ENCODE data around the gene NOTCH3.

NOTCH3 gene

DNA sequence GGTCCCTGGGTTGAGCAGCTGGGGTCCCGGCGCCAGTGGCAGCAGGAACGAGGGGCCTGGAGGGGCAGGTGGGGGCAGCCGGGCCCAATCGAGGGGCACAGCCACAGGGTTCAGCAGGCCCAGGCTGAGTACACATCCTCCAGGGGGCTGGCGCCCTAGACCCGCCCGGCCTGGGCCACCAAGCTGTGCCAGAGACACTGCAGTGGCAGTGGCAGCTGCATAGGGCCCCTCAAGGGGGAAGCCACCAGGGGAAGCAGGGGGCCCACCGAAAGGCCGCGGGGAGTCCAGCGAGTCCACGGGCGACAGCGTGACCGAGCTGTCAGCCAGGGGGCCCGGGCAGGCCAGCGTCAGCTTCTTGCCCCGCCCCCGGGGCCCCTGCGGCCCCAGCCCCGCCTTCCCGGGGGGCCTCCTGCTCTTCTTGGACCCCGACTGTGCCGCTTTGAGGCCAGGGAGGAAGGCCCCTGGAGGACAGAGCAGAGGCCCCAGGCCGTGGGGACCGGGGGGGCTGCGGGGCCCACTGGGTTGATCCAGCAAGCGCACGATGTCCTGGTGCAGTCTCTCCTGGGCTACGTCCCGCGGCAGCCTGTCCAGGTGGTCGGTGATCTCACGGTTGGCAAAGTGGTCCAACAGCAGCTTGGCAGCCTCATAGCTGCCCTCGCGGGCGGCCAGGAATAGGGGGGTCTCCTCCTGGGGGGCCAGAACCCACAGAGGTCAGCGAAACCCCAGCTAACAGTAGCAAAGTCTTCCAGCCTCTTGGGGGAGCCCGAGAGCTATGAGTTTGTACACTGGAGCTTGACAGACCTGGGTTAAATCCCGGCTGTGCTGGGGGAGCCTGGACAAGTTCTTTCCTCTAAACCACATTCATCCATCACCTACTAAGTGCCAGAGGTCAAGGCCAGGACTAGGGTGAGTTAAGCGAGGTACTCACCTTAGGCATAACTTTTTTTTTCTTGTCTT, 39.5 kb downstream of the NOTCH3 start:
- DNase-seq (ENCODE audit: low read depth in 2 of 2), result no peak

DNA sequence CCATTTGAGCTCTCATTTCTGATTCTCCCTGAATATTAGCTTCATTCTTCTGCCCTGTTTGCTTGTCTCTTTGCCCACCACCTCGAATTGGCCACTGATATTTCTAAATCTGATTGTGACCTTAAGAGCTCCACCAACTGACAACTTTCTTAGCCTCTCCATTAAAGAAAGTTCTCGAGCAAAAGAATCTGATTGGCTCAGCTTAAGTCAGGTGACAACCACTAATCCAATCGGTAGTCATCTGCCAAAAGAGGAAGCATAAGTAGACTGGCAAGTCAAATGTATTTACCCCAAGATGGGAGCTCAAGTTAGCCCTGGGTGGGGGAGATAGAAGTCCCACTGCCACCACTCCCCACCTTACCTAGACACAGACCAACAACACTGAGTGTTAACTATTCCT, 41.5 kb downstream of the NOTCH3 start:
- DNase-seq (ENCODE audit: low read depth in 2 of 2), result no peak

DNA sequence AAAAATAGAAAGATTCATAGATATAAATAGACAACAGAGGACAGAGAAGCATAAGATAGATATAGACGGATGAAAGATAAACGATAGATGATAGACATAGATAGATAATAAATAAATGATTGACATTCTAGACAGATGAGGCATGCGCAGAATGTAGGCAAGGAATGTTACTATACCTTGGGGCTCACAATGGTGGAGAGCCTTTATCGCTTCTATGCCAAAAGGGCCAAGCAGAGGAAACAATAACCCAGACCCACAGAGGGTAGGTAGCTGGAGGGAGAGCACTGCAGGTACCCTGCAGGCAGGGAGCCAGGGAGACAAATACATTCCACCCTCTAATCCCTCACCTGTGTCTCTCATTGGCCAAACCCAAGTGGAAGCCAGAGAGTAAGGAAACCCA, 44.4 kb downstream of the NOTCH3 start:
- no peak for DNase-seq (ENCODE audit: low read depth in 2 of 2)

DNA sequence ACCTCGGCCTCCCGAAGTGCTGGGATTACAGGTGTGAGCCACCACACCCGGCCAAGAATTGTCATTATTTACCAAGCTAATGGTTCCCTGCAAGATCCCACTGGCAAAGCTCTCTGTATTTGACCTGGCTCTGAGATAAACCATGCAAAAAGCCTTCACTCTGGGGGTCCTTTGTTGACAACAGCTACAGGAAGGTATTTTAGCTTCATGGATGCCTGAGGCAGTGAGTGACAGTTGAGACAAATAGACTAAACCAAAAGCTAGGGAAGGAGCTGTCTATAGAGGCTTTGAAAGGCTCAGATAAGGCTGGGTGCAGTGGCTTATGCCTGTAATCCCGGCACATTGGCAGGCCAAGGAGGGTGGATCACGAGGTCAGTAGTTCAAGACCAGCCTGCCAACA, 45.5 kb downstream of the NOTCH3 start:
- DNase-seq (ENCODE audit: low read depth in 2 of 2), result no peak

DNA sequence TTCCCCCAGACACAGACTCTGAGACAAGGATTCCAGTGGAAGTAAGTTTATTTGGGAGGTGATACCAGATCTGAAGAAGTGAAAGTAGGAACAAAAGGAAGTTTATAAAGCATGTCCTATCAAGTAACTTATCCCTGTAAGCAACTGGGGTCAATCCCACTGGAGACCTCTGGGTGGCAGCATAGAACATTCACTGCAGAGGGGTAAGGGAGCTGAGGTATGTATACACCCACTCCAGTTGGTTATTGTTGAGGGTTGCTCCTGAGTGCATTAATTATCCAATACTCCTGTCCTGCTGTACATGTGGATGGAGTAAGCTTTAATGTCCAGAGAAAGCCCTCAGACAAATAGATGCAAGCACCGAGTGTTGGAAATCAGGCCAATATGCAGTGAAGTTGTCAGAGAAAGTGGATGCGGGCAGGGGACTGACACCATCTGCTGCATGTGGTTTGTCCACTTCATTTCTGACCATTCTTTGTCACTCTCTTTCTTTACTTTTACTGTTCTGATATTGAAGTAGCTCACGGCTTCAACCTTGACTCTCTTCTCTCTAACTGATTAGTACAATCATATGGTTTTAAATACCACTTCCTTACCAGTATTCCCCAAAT, 46.7 kb downstream of the NOTCH3 start:
- DNase-seq (ENCODE audit: low read depth in 2 of 2), result no peak

DNA sequence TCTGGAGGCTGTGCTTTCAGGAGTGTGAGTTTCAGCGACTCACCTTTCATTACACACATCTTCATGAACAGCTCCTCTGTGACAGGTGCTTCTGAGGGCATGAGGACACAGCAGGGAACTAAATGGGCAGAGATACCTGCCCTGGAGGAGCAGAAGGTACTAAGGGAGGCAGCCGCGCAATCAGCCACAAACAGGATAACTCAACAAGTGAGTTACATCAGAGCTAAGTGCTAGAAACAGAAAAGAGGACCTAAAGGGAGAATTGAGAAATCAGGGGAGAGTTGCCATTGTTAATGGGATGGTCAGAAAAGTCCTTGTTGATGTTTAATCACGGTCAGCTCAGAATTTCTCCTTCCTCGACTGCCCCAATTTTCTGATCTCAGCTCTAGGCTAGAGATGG, 51.1 kb downstream of the NOTCH3 start:
- no peak for DNase-seq (ENCODE audit: low read depth in 2 of 2)

DNA sequence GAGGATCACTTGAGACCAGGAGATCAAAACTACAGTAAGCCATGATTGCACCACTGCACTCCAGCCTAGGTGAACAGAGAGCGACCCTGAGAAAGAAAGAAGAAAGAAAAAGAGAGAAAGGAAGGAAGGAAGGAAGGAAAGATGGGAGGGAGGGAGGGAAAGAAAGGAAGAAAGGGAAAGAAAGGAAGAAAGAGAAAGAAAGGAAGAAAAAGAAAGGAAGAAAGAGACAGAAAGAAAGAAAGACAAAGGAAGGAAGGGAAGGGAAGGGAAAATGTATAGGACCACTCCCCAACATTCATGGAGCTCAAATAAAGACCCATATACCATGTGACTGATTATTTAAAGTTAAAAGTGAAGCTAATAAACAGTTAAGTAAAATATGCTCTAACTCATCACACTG, 53.7 kb downstream of the NOTCH3 start:
- no peak for DNase-seq (ENCODE audit: low read depth in 2 of 2)

DNA sequence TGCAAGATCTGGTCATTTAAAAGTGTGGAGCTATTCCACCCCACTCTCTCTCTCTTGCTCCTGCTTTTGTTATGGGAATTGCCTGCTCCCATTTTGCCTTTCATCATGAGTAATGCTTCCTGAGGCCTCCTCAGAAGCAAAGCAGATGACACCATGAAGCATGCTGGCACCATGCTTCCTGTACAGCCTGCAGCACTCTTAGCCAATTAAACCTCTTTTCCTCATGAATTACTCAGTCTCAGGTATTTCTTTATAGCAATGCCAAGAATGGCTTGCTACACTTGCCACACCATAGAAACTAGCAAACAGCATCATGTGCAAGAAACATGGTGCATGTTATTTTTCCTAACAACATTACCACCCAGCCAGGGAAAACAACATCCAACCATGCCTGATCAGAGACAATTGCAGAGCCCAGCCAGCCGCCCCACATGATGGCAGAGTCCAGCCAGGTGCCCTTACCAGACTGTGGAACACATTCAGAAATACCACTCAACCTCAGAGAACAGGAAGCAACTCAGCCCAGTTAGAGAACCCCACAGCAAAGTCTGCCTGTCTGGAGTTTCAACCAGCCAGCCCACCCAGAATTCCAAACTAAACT, 56.6 kb downstream of the NOTCH3 start:
- no peak for DNase-seq (ENCODE audit: low read depth in 2 of 2)

DNA sequence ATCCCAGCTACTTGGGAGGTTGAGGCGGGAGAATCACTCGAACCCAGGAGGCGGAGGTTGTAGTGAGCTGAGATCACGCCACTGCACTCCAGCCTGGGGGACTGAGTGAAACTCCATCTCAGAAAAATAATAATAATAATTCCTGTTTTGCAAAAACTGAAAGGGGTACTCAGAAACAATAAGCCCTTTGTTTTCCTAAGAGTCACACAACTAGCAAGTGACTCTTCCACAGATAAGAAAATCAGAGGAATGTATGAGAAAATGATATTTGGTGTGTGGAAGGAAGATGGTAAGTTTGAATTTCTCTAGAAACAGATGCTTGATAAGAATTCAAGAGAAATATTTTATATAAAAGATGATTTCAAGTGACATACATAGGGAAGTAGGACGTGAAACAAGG, 58.5 kb downstream of the NOTCH3 start:
- no peak for DNase-seq (ENCODE audit: low read depth in 2 of 2)

DNA sequence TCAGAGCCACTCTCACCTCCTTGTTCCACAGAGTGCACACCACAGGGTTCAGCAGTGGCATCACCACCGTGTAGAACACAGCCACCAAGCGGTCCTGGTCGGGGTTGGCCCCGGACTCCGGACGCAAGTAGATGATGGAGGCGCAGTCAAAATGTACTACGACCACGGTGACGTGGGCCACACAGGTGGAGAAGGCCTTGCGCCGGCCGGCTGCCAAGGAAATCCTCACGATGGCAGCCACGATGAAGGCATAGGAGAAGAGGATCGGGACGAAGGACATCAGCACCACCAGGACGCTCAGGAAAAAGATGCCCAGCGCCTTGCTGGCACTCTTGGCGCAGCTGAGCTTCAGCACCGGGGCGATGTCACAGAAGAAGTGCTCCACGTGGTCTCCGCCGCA, 59.7 kb downstream of the NOTCH3 start:
- DNase-seq (ENCODE audit: low read depth in 2 of 2), result no peak

DNA sequence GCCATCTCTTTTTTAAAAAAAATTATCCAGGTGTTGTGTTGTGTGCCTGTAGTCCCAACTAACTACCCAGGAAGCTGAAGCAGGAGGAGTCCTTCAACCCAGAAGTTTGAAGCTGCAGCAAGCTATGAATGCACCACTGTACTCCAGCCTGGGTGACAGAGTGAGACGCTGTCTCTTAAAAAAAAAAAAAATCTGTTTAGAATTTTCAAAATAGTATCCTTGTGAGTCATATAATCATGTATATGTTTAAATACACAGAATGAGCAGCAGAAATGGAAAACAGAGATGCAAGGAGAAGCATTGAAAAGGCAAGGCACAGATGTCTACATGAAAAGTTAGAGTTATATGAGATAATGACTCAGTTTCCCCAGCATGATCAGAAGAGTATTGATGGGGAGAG, 62.4 kb downstream of the NOTCH3 start:
- DNase-seq (ENCODE audit: low read depth in 2 of 2), result no peak

DNA sequence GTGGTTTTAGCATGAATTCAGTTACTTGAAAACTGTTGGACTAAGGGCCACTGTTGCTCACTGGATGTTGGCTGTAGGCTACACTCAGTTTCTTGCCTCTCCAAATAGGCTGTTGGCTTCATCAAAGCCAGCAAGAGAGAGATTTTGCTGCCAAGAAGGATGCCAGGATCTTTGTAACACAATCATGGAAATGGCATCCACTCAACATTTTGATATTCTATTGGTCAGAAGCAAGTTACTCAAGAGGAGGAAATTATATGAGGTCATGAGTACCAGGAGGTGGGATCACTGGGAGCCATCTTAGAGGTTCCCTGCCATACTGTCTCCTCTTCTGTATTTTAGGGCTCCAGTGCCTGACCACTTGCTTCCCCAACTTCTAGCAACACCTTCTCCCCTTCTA, 63.0 kb downstream of the NOTCH3 start:
- no peak for DNase-seq (ENCODE audit: low read depth in 2 of 2)

DNA sequence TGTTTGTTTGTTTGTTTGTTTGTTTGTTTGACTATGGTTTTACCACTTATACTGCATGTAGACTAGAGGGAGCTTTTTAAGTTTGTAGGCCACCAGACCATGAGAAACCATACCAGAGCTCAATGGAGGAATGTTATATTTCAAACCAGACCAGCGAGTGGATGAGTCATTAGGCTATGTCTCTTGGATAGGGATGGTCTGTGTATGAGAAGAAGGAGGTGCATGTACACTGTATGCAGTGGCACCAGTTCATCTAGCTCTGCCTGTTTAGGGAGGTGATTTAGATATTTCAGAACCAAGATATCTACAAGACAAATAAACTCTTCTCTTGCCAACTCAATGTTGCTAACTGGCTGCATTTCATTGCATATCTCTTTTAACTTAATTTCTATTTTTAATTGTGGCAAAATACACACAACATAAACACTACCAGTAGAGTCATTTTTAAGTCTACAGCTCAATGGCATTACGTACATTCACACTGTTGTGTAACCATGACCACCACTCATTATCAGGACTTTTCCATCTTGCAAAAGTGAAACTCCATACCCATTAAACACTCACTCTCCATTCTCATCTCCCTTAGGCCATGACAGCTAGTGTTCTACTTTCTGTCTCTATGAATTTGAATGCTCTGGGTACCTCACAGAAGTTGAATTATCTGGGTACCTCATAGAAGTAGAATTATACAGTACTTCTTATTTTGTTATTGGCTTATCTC, 64.4 kb downstream of the NOTCH3 start:
- DNase-seq (ENCODE audit: low read depth in 2 of 2), result no peak

DNA sequence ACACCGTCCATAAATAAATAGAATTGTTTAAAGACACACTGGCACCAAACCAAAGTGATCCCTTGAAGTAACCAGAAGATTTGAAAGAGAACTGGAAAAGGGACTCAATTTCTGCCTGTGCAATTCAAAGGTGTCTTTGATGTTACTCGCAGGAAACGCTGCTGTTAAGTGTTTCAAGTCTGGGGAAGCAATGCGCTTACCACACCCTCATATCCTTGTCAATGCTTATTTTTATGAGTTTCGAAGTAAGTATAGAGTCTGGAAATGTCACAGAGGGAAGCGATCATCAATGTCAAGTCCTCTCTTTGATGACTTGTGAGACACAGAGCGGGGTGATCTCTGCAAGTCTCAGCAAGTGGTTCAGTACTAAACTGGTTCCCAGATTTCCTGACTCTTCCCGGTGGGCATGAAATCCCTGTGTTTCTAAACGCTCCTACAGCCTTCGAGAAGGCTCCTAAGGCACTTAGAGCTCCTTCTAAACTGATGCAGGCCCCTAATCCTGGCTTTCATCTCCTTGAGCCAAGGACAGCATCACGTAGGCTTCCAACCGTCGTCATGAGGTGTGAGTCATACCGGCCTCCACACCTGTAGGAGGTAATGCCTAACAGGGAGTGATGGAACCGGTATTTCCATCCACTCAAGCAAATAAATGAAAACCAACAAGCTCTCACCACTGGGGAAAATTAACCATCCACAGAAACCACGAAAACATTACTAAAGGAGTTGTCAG, 70.8 kb downstream of the NOTCH3 start:
- DNase-seq (ENCODE audit: low read depth in 2 of 2), result peak in 1 of 2 donors; percentile 38

DNA sequence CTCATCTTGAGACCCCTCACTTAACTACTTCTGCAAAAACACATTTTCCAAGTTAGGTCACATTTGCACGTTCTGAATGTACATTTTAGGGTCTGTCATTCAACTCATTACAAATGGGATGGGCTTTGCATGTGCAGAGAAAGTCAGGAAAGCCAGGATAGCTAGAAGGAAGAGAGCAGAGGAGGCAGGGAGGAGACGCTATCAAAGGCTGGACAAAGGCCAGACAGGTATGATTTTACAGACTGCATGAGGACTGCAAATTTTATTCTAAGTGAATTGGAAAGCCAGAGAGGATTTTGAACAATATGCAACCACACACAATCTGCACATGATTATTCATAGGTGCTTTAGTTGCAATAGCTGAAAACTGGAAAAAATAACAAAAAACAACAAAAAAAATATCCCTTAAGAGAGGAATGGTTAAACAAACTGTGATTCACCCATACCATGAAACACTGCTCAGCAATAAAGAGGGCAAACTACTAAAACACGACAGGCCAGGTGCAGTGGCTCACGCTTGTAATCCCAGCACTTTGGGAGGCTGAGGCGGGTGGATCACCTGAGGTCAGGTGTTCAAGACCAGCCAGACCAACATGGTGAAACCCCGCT, 72.5 kb downstream of the NOTCH3 start:
- DNase-seq (ENCODE audit: low read depth in 2 of 2), result no peak

DNA sequence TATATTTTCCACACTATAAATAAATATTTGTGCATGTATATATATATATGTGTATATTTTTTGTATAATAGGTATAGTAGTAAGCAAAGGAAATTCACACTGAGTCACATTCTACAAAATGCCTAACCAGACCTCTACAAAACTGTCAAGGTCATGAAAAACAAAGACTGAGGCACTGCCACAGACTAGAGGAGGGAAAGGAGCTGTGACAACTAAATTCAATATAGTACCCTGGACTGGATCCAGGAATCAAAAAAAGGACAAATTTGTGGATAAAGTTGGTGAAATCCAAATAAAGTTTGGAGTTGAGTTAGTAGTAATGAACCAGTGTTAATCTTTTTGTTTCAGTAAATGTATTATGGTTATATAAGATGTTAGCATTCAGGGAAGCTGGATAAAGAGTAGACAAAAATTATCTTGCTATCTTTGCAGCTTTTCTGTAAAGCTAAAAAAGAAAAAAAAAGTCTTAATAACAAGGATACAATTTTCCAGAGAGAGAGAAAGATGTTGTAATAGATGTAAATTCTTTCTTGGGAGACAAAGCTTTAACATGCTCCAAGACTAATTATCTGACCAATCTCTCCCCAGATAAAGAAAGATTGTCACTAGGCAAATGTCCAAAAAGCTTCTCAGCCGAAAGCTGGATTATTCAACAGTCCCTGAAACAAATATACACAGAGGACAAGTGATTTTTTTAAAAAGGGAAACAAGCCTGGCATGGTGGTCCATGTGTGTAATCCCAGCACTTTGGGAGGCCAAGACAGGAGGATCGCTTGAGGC, 74.5 kb downstream of the NOTCH3 start:
- DNase-seq (ENCODE audit: low read depth in 2 of 2), result no peak

DNA sequence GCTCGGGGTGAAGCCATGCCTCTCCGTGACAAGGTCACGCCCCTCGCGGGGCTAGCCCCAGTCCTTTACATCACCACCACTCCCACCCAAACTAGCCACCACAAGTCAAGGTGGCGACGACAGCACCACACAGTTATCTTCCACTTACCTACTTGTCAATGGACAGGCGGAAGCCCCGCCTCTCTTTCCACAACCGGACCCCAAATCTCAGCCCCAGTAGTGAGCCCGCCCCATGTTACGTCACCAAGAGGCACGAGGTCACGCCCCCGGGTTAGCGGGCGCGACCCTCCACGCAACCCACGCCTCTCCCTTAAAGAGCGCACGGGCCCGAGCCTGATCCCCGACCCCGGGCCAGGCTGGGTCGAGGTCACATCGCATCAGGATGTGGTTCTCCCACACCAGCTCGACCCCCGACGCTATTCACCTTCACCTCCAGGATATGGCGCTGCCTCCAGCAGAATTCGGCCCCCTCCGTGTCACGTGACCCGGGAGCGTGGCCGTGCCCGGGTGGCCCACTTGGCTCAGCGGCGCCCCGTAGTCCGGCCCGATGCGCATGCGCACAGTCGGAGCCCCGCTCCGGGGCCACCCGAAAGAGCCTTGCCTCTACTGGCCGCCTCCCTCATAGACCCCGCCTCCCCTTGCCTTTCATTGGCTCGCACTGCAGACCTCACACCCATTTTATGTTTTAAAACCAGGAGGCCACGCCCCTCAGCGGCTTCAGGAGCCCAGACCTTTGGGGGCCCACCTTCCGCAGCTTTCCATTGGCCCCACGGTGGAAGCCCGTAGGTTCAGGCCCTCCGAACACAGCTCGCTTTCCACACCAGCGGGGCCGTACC, 75.3 kb downstream of the NOTCH3 start:
- peak; percentile 95 for DNase-seq (ENCODE audit: low read depth in 2 of 2)

DNA sequence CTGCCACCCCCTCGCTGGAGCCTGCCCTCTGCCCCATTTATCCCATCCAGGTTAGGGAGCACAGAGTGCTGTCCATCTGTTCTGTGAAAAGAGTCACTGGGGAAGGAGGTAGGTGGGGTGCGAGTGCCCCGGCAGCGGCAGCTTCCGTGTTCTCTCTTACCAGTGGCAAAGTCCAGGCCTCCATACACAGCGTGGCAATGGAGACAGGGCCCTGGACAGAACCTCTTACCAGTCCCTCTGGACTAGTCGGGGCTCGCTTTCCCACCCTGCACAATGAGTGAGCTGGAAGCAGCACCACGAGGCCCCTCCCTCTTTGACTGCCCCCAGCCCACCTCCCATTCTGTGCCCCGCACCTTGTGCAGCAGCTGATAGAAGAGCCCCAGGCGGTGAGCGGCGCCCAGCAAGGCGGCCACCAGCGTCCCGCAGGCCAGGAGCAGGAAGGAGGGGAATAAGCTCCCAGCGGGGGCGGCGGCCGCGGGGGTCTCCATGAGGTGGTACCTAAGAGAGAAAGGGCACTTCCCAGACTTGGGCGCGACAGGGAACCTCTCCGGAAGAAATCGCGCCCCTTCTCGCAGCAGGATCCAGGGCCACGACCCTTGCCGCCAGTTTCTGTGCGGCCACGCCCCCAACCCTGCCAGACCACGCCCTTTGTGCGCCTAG, 76.1 kb downstream of the NOTCH3 start:
- DNase-seq (ENCODE audit: low read depth in 2 of 2), result no peak

DNA sequence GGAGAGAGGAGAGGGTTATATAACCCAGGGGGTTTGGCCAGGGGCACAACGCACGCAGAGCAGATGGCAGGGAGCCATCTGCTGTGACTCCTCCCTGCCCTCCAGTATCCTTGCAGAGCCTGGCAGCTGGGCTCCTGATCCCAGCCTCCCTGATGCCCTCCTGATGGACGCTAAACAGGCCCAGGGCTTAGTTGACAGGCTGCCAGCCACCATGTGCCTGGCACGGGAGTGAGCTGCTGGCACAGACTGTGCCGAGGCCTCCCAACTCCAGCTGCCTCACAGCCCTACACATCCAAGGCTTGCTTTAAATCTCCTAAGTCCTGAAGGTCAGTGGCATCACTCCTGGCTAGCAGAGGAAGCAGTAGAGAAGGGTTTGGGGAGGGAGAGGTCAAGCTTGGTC, 76.9 kb downstream of the NOTCH3 start:
- DNase-seq (ENCODE audit: low read depth in 2 of 2), result no peak

Data from stimulated activated CD8-positive, alpha-beta memory T cell treated with anti-CD3 and anti-CD28 coated beads, Interleukin-15, amount 100 ng/mL, for 4 hours (primary cell).